Measurements from ENCODE around the gene SSTR5. TPM values are rescaled to one million over a fixed set of nuclear protein-coding genes. Genes with fewer than 3 reads are reported as not detected.
"Not testable (repeated sequence)": the region's sequence is repeated elsewhere in the genome, so short reads cannot be mapped to it uniquely, and the experiment has no call there.

SSTR5 gene
- total RNA-seq, 2 donors from 2014 or later, result 0.25 TPM; not detected in 1

GRCh38 chr16:1080801-1081733, 8.5 kb downstream of the SSTR5 start:
- ATAC-seq (no peak), DNase-seq (no peak)
- intact Hi-C loops (cut with DNase I, micrococcal nuclease), result no loop called here

GRCh38 chr16:1081734-1082265, 9.3 kb downstream of the SSTR5 start:
- no peak for DNase-seq
- intact Hi-C loops (cut with DNase I, micrococcal nuclease), result no loop called here
- ATAC-seq, result no peak

GRCh38 chr16:1082266-1082951, 9.9 kb downstream of the SSTR5 start:
- DNase-seq, result no peak
- intact Hi-C loops (cut with DNase I, micrococcal nuclease), result no loop called here
- no peak for ATAC-seq

GRCh38 chr16:1082952-1083675, 10.6 kb downstream of the SSTR5 start:
- ATAC-seq, result peak; percentile 11
- DNase-seq, result no peak

GRCh38 chr16:1084971-1085370, 12.4 kb downstream of the SSTR5 start:
- ATAC-seq (no peak), DNase-seq (no peak)
- intact Hi-C loops (cut with DNase I, micrococcal nuclease), result no loop called here

More at GRCh38 chr16:1082952-1083675, 10.6 kb downstream of the SSTR5 start:
- intact Hi-C loops (cut with DNase I, micrococcal nuclease), result no loop called here

GRCh38 chr16:1086443-1086842, 13.9 kb downstream of the SSTR5 start:
- ATAC-seq; intact Hi-C loops (cut with DNase I, micrococcal nuclease); DNase-seq: not testable (repeated sequence)

- peak; percentile 18 for ATAC-seq
- intact Hi-C loops (cut with DNase I, micrococcal nuclease), result no loop called here
- no peak for DNase-seq
These were observed 16.0 kb downstream of the SSTR5 start for GRCh38 chr16:1088295-1089170.

GRCh38 chr16:1089439-1089821, 16.9 kb downstream of the SSTR5 start:
- ATAC-seq (peak; percentile 33), DNase-seq (no peak)
- intact Hi-C loops (cut with DNase I, micrococcal nuclease), result no loop called here

GRCh38 chr16:1089822-1090619, 17.5 kb downstream of the SSTR5 start:
- intact Hi-C loops (cut with DNase I, micrococcal nuclease), result no loop called here

GRCh38 chr16:1090620-1091587, 18.4 kb downstream of the SSTR5 start:
- intact Hi-C loops (cut with DNase I, micrococcal nuclease), result no loop called here
- DNase-seq (no peak), ATAC-seq (no peak)

More at GRCh38 chr16:1089822-1090619, 17.5 kb downstream of the SSTR5 start:
- DNase-seq (peak; percentile 93 to 94), ATAC-seq (peak; percentile 95)

- intact Hi-C loops (cut with DNase I, micrococcal nuclease), result no loop called here
- ATAC-seq (no peak), DNase-seq (no peak)
These were observed 19.5 kb downstream of the SSTR5 start for GRCh38 chr16:1091992-1092552.

GRCh38 chr16:1092685-1093283, 20.2 kb downstream of the SSTR5 start:
- DNase-seq; intact Hi-C loops (cut with DNase I, micrococcal nuclease); ATAC-seq: not testable (repeated sequence)

GRCh38 chr16:1093284-1094123, 21.0 kb downstream of the SSTR5 start:
- ATAC-seq, result no peak
- no peak for DNase-seq
- intact Hi-C loops (cut with DNase I, micrococcal nuclease), result no loop called here

- DNase-seq, result no peak
- intact Hi-C loops (cut with DNase I, micrococcal nuclease), result no loop called here
These were observed 21.6 kb downstream of the SSTR5 start for GRCh38 chr16:1094124-1094479.

More at GRCh38 chr16:1094124-1094479, 21.6 kb downstream of the SSTR5 start:
- ATAC-seq, result no peak

All from left colon (tissue), 2 donors.